Epidermal melanocyte (primary cell): ENCODE results near the gene SNX27.
"Not testable (repeated sequence)": the region's sequence is repeated elsewhere in the genome, so short reads cannot be mapped to it uniquely, and the experiment has no call there.

Experiments
- DNase-seq: peaks from one replicate; pipeline ENCODE4 v3.0.0; 2011; ENCODE audit warnings: low spot score; ENCODE audit not compliant: insufficient read length

The SNX27 gene

DNA sequence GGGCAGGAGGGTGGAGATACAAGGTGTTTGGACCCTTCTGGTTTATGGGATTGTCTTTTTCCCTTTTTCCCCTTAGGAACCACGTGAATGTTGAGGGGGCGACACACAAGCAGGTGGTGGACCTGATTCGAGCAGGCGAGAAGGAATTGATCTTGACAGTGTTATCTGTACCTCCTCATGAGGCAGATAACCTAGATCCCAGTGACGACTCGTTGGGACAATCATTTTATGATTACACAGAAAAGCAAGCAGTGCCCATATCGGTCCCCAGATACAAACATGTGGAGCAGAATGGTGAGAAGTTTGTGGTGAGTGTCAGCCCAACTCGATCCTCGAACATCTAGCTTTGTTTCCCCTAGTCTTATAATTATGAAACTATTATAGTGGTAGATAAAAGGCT is 27.0 kb downstream of the SNX27 start:
- no peak for DNase-seq

DNA sequence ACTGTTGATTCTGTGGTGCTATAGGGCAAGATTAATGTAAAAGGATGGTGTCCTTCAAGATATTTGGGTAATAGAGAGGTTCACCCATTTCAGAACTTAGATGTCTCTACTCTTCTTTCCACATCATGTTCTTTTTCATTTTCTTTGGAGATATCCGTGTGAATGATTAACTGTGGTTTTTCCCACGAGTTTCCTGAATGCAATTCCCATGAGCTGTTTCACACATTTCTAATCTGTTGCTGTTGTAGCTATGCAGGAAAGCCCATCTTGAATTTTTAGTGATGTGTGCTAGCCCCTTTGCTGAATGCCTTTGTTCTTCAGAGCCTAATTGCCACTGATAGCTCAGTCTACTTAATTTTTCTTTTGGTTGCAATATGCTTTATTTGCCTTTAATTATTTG is 27.6 kb downstream of the SNX27 start:
- DNase-seq: no peak

DNA sequence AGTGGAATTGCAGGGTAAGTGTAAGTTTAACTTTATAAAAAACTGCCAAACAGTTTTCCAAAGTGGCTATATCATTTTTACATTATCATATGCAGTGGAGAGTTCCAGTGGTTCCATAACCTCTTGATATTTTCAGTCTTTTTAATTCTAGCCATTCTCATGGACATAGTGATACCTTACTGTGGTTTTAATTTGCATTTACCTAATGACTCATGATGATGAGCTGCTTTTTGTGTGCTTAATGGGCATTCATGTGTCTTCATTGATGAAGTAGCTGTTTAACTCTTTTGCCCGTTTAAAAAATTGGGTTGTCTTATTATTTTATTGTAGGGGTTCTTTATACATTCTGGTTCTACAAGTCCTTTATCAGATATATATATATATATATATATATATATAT is 29.4 kb downstream of the SNX27 start:
- no peak for DNase-seq

DNA sequence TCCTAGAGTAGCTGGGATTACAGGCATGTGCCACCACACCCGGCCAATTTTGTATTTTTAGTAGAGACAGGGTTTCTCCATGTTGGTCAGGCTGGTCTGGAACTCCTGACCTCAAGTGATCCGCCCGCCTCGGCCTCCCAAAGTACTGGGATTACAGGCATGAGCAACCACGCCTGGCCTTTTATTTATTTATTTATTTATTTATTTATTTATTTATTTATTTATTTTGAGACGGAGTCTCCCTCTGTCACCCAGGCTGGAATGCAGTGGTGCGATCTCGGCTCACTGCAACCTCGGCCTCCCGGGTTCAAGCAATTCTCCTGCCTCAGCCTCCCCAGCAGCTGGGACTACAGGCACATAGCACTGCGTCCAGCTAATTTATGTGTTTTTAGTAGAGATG is 31.2 kb downstream of the SNX27 start:
- not testable (repeated sequence) for DNase-seq

DNA sequence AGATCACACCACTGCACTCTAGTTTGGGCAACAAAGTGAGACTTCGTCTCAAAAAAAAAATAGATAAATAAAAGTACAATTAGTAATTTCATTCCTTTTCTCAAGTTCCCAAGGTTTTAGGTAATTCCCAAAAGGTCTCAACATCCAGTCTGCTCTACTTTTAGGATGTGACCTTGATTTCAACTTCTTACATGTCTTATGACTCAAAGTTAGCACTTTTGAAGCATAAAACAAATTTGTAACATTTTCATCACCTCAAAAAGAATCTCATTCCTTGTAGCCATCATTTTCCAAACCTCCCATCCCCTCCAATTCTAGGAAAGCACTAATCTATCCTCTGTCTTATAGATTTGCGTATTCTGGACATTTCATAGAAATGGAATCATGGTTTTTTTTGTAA is 32.2 kb downstream of the SNX27 start:
- DNase-seq: no peak

DNA sequence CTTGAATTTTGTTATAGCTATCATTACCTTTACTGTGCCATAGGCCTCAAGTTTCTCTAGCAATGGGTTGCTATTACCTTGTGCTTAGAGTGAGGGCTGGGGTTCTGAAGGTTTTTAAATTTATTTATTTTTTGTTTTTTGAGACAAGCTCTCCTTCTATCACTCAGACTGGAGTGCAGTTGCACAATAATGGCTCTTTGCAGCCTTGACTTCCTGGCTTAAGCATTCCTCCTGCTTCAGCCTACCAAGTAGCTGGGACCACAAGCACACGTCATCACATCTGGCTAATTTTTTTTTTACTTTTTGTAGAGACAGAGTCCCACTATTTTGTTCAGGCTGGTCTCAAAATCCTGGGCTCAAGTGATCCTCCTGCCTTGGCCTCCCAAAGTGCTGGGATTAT is 41.5 kb downstream of the SNX27 start:
- DNase-seq: no peak

DNA sequence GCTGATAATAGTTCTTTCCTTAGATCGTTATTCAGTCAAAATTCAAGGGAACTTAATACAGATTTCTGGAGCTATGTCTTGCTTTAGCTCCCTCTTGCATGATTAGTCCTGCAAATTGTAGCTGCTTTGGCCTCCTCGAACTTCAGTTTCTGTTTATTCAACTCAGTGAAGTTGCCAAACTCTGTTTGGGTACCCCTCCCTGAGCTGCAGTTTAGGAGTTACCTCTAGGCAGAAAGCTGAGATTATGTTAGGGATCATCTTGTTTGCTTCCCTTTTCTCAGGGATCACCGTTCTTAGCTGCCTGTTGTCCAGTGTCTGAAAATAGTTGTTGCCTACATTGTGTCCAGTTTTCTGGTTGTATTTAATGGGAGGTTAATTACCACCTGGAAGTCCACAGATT is 43.5 kb downstream of the SNX27 start:
- no peak for DNase-seq

DNA sequence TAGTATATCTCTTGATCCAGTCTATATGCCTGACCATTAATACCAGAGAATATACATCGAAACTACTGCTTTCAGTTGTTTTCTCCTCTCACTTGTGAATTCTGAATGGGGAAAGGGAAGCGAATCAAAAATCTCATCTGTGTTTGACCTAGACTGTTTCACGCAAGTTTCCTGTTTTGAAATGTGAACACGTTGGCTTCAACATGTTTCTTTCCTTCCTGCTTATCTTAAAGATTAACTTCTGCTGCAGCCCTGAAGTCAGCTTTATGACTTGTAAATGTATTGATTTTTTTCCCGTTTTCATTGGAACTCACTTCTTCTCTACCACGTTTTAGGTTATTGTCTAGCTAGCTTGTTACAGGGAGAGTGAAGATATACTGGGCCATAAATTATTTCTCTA is 49.9 kb downstream of the SNX27 start:
- no peak for DNase-seq

DNA sequence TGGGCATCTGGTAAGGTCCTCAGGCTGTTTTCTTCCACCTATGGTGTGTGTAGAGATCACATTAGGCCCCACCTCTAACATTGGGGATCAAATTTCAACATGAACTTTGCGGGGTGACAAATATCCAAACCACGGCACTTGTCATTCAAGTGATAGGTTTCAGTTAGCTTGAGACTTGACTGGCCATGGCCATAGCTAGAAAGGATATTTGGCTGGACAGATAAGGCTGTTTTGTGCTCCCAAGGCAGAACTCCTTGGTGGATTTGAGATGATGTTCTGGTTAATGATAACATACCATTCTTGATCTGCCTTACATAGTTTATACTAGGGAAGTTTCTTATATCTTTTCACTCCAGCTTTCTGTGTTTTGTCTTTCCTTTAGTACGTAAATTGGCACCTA is 56.2 kb downstream of the SNX27 start:
- DNase-seq: no peak

DNA sequence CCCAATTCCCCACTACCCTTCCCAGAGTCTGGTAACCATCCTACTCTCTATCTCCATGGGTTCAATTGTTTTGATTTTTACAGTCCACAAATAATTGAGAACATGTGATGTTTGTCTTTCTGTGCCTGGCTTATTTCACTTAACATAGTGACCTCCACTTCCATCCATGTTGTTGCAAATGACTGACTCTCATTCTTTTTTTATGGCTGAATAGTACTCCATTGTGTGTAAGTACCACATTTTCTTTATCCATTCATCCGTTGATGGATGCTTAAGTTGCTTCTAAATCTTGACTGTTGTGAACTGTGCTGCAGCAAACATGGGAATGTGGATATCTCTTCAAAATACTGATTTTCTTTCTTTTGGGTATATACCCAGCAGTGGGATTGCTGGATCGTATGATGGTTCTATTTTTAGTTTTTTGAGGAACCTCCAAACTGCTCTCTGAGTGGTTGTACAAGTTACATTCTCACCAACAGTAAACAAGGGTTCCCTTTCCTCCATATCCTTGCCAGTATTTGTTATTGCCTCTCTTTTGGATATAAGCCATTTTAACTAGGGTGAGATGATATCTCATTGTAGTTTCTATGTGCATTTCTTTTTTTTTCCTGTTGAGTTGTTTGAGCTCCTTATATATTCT is 58.3 kb downstream of the SNX27 start:
- DNase-seq: not testable (repeated sequence)

DNA sequence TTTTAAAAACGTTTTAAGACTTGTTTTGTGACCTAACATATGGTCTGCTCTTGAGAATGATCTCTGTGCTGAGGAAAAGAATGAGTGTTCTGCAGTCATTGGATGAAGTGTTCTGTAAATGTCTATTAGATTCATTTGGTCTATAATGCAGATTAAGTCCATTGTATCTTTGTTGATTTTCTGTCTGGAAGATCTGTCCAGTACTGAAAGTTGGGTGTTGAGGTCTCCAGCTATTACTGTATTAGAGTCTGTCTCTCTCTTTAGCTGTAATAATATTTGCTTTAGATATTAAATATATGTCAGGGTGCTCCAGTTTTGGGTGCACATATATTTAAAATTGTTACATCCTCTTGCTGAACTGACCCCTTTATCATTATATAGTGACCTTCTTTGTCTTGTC is 61.6 kb downstream of the SNX27 start:
- DNase-seq: no peak

DNA sequence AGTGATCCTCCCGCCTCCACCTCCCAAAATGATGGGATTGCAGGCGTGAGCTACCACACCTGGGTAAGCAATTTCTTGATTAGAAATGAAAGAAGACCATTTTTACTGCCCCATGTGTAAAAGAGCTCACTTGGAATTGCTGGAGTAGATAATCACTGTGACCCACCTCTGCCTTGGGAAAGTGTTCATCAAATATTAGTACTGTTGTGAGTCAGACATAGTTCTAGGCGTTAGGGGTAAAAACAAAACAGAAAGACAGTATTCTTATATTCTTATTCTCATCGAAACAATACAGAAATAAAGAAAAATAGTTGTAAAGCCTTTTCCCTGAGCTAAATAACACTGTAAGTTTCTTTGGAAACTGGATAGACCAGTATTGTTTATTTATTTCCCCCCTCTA is 68.5 kb downstream of the SNX27 start:
- DNase-seq: no peak

DNA sequence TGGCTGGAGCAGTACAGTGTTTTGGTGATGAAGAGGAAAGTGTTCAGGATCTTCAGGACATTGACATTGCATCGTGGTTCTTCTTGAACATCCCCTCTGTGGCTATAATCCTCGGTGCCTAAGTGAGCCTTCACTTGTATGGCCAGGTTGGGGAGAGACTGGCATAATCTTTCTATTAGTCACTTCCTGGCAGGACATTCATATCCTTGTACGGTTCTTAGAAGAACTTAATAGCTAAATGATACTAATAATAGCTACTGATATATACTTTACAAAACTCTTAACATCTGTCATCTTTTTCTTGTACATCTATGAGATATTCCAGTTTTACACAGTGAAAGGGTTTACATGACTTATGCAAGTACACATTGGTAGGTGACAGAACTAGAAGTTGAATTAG is 69.0 kb downstream of the SNX27 start:
- peak; percentile 45 for DNase-seq

DNA sequence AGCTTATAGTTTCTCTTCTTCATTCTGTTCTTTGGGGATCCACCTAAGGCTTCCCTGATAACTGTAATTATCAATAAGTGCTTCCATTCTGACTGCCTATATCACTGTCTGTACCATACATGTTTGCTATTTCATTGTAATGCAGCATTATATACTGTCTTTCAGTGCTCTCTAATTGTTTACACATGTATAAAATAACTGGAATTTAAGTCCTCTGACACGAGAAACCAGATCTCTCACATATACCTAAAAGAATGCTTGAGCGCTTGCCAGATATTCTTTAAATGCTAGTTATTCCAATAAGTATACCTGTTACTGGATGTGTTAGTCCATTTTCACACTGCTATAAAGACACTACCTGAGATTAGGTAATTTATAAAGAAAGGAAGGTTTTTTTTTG is 70.1 kb downstream of the SNX27 start:
- no peak for DNase-seq

DNA sequence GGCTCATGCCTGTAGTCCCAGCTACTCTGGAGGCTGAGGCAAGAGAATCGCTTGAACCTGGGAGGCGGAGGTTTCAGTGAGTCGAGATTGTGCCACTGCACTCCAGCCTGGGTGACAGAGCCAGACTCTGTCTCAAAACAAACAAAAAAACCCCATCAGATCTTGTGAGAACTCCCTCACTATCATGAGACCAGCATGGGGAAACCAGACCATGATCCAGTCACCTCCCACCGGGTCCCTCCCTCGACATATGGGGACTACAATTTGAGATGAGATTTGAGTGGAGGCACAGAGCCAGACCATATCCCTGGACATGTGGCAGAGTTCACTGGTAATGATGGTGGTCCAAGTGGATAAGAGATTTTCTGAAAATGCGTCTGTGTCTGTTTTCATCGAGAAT is 71.1 kb downstream of the SNX27 start:
- DNase-seq: not testable (repeated sequence)

DNA sequence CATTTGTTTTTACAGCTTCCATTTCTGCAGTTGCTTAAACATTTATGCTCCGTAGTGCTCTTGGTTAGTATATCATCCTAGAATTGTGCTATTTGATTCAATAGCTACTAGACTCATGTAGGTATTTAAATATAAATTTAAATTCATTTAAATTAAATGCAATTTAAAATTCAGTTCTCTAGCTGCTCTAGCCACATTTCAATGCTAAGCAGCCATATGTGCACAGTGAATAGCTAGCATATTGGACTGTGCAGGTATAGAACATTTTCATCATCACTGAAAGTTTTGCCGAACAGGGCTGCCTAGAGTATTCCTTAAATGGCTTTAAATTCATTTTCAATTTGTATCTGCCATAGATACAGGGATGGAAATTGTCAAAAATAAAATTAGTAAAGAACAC is 72.3 kb downstream of the SNX27 start:
- no peak for DNase-seq

DNA sequence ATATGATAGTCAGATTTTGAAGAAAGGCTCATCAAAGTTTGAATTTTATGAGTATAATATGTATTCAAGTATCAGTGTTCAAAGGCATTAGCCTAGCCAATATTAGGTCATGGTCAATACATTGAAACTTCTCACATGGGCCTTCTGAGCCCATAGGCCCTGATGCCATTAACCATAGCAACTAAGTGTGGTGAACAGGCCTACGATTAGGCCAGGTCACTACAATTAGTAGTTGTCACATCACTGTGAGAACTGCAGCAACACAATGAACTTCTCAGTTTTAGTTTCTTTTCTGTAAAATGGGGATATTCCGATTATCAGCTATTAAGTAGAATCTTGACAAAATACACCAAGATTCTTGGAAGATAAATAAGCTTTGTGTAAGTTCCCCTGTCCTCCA is 74.7 kb downstream of the SNX27 start:
- no peak for DNase-seq

DNA sequence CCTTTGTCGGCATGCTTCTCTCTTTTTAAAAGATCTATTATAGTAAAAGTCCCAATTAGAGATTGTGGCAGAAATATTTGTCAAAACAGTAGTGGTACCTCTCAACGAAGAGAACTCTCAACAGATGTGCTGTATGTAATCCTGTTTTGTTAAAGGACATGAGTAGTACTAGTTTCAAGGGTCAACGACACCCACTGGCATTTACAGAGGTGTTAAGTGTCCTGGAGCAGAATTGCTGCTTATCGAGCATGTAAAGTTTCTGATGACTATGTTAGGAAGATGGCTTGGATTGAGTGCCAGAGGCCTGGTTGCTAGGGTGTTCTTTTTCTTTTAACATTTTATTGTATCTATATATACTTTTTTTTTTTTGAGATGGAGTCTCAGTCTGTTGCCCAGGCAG is 77.6 kb downstream of the SNX27 start:
- DNase-seq: no peak

DNA sequence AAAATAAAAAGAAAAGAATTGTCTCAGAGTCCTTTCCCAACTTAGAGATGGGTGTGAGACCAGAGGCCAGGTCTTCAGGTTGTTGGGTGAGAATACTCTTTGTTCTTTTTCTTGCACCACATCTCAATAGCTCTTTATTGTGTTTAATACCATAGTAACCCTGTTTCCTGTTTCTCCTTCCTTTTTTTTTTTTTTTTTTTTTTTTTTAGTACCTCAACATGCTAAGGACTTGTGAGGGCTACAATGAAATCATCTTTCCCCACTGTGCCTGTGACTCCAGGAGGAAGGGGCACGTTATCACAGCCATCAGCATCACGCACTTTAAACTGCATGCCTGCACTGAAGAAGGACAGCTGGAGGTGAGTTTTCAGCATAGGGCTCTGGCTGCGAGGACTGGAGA is 80.4 kb downstream of the SNX27 start:
- DNase-seq: no peak

DNA sequence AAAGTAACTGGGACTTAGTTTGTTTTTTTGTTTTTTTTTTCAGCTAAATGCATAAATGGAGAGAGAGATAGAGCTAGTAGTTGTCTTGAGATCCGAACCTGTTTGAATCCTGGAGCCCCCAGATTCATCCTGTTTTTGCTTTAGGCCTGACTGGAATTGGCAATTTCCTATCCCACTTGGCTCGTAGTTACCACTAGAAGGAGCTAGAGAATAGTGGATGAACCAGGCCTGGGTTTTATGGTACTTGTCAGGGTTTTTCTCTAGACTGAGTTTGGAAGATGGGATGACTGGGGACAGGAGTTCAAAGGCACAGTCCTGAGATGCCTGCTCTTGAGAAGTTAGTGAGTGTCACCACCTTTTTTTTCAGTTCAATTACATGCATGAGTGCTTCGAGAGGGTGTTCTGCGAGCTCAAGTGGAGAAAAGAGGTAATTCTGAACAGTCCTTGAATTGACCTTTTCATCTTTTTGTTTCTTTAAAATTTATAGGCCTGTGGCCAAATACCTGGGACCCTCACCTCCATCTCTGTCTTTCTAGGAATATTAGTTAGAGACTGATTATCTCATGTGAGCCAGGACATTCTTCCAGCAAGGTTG is 81.3 kb downstream of the SNX27 start:
- peak; percentile 49 for DNase-seq

DNA sequence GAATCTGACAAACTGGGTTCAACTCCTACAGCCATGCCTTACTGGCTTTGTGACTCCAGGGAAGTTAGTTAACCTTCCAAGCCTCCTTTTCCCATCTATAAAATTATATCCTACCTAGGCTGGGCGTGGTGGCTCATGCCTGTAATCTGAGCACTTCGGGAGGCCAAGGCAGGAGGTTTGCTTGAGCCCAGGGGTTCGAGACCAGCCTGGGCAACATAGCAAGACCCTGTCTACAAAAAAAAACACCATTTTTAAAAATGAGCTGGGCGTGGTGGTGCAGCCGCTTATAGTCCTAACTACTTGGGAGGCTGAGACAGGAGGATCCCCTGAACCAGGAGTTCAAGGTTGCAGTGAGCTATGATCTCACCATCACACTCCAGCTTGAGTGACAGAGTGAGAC is 89.7 kb downstream of the SNX27 start:
- DNase-seq: no peak

DNA sequence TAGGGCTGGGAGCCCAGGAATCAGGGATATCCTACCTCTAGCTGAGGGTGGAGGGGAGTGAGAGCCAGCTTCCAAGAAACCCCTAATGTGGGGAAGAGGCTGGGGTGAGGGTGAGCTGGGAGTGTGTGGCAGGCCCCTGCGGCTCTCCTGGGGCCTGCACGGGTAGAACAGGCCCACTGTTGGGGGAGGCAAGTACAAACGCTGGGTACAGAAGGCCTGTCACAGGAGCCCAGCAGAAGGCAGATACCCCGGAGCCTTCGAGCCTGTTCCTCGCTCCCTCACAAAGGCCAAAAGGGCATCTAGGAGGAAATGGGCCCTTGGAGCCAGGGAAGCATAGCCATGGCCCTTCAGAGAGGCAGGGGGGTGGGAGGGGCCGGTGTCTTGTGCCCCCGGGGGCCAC is 91.1 kb downstream of the SNX27 start:
- no peak for DNase-seq

DNA sequence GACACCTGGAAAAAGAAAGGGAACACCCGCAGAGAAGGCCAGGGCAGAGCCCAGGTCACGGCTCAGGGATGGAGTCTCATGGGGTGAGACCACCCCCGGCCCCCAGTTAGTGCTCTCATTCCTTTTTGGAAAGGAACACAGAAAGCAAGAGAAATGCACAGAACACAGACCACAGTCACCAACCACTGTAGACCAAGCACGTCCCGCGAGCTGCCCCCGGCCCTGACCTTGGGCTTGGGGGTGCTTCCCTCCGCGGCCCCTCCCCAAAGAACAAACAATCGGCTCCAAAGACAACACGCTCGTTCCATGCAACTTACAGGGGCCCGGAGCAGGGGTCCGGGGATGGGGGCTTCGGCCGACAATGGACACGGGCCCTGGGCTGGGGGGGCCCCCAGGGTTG is 92.0 kb downstream of the SNX27 start:
- DNase-seq: no peak

DNA sequence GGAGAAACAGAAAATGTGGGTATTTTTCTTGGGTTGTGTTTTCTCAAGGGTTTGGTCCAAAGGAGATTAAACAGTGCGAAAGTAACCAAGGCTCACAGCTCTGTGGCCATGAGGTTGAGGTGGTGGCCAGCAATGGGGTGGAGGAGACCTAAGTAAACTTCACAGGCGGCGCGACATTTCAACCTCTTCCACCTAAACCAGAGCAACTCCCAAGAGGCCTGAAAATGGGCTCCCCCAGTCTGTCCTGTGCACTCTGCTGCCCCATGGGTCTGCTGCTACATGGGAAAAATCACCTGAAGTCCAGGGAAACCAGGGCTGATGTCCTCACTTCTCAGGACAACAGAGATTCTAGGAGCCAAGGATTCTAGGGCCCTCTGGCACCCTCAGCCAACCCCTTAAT is 92.4 kb downstream of the SNX27 start:
- no peak for DNase-seq
